B cell (primary cell): ENCODE data around the gene IGSF22. TPM values are rescaled to one million over a fixed set of nuclear protein-coding genes. Genes with fewer than 3 reads are reported as not detected.
"Not testable (repeated sequence)": the region's sequence is repeated elsewhere in the genome, so short reads cannot be mapped to it uniquely, and the experiment has no call there.

Experiments used
- ATAC-seq: fragments of 200-7000 bp; cut with Tn5 transposase; one replicate; pipeline ENCODE4 v1.10.0; 2021; ENCODE audit warnings: low read depth, mild to moderate bottlenecking, moderate number of reproducible peaks, moderate library complexity
- CTCF ChIA-PET: fragments of 350-600 bp; sonication (Branson Sonifier 250); formaldehyde crosslinking; loops from one replicate; lab custom pipeline; 2021; ENCODE audit warnings: antibody characterized with exemption, inconsistent platforms; lab: Charles Lee
- POLR2A ChIA-PET: fragments of 350-600 bp; sonication (Branson Sonifier 250); formaldehyde crosslinking; loops from one replicate; lab custom pipeline; 2021; ENCODE audit warnings: antibody characterized with exemption; lab: Charles Lee
- DNase-seq: peaks from one replicate; pipeline ENCODE4 v3.0.0; 2013
- H2AFZ ChIP-seq: 2 replicates; pipeline ENCODE4 v1.6.1; 2012; ENCODE audit warnings: mild to moderate bottlenecking, low read depth, low read length; ENCODE audit not compliant: insufficient read depth, poor library complexity, severe bottlenecking
- H3K27ac ChIP-seq, 2 donors: 1 replicate in 1 of 2; 2 replicates in 1 of 2; pipeline ENCODE4 v1.5.1; 2012 to 2013; ENCODE audit warnings: low read length in 2 of 2, mild to moderate bottlenecking in 2 of 2, moderate library complexity in 1 of 2
- H3K27me3 ChIP-seq, 4 experiments: fragments of 200-600 bp in 1 of 4; sonication (generic) in 1 of 4; replicated peaks in 1 of 4; 1 replicate in 2 of 4; 2 replicates in 2 of 4; pipeline versions ENCODE4 v1.6.1 to v1.7.0; 2013 to 2016; ENCODE audit warnings: low read length in 3 of 4, mild to moderate bottlenecking in 2 of 4, mixed read lengths in 1 of 4, moderate library complexity in 1 of 4; ENCODE audit not compliant: insufficient read depth in 4 of 4, control insufficient read depth in 3 of 4; ENCODE audit errors: control extremely low read depth in 1 of 4
- H3K36me3 ChIP-seq, 2 experiments: replicated peaks in 1 of 2; 1 replicate in 1 of 2; 2 replicates in 1 of 2; pipeline versions ENCODE4 v1.6.1 to v1.7.1; 2013; ENCODE audit warnings: low read length in 1 of 2; ENCODE audit not compliant: insufficient read depth in 2 of 2, control insufficient read depth in 1 of 2; ENCODE audit errors: control extremely low read depth in 1 of 2, extremely low read depth in 1 of 2
- H3K4me1 ChIP-seq, 2 donors: fragments of 200-600 bp in 1 of 2; sonication (generic) in 1 of 2; 1 replicate in 1 of 2; 2 replicates in 1 of 2; pipeline versions ENCODE4 v1.5.1 to v1.6.1; 2013 to 2017; ENCODE audit warnings: low read length in 2 of 2; ENCODE audit not compliant: control insufficient read depth in 2 of 2, insufficient read depth in 2 of 2
- H3K4me2 ChIP-seq: replicated peaks from 2 replicates; pipeline ENCODE3; 2012; ENCODE audit warnings: mild to moderate bottlenecking, low read depth, low read length; ENCODE audit not compliant: poor library complexity, severe bottlenecking
- H3K4me3 ChIP-seq, 5 experiments: fragments of 200-600 bp in 1 of 5; sonication (generic) in 1 of 5; 1 replicate in 3 of 5; 2 replicates in 2 of 5; pipeline versions ENCODE4 v1.5.1 to v1.7.0; 2011 to 2016; ENCODE audit warnings: low read length in 4 of 5, mild to moderate bottlenecking in 4 of 5, low read depth in 2 of 5, control low read depth in 1 of 5, moderate library complexity in 1 of 5; ENCODE audit not compliant: insufficient read depth in 1 of 5; ENCODE audit errors: control extremely low read depth in 1 of 5, extremely low read depth in 1 of 5
- H3K79me2 ChIP-seq: fragments of 200-600 bp; sonication (generic); one replicate; pipeline ENCODE4 v1.6.0; 2016; ENCODE audit warnings: low read length; ENCODE audit not compliant: control insufficient read depth, insufficient read depth
- H3K9ac ChIP-seq: fragments of 200-600 bp; sonication (generic); 2 replicates; pipeline ENCODE4 v1.6.1; 2017; ENCODE audit warnings: mild to moderate bottlenecking, low read length, moderate library complexity
- H3K9me3 ChIP-seq, 3 donors: one replicate each; pipeline versions ENCODE4 v1.6.1 to v1.7.1; 2013; ENCODE audit warnings: low read length in 2 of 3; ENCODE audit not compliant: control insufficient read depth in 2 of 3, insufficient read depth in 1 of 3; ENCODE audit errors: control extremely low read depth in 1 of 3
- H4K20me1 ChIP-seq: 2 replicates; pipeline ENCODE4 v1.6.0; 2012; ENCODE audit warnings: mild to moderate bottlenecking, low read length; ENCODE audit not compliant: insufficient read depth, control insufficient read depth, poor library complexity, severe bottlenecking
- H3K27ac Mint-ChIP-seq: one replicate; pipeline ENCODE4 v1.8.0; 2021; ENCODE audit warnings: mixed read lengths
- H3K27me3 Mint-ChIP-seq: one replicate; pipeline ENCODE4 v1.8.0; 2021; ENCODE audit warnings: mixed read lengths
- H3K4me1 Mint-ChIP-seq: one replicate; pipeline ENCODE4 v1.8.0; 2021; ENCODE audit warnings: mixed read lengths
- H3K4me3 Mint-ChIP-seq: one replicate; pipeline ENCODE4 v1.8.0; 2021; ENCODE audit warnings: mixed read lengths
- H3K9me3 Mint-ChIP-seq: one replicate; pipeline ENCODE4 v1.8.0; 2022; ENCODE audit warnings: mixed read lengths; ENCODE audit not compliant: insufficient read depth
- EZH2 ChIP-seq: IDR thresholded peaks from 2 replicates; pipeline ENCODE4 v1.6.1; 2012; ENCODE audit warnings: borderline replicate concordance, low read depth, mild to moderate bottlenecking, moderate library complexity, low read length; ENCODE audit not compliant: insufficient read depth, poor library complexity, severe bottlenecking
- WGBS: methylation state at CpG from one replicate; pipeline ENCODE4 v1.1.5; 2013; ENCODE audit warnings: missing lambda C conversion rate; ENCODE audit not compliant: insufficient coverage; 5-methylcytosine and 5-hydroxymethylcytosine counted together
- intact Hi-C: fragments of 100-400 bp; cut with micrococcal nuclease; formaldehyde crosslinking; loops from one replicate; pipeline ENCODE4 v1.10.0; 2022
- polyA plus RNA-seq: library from polyadenylated mRNA; depleted of rRNA; stranded (reverse); fragments of >200 nt; gene quantifications from 2 replicates; pipeline ENCODE4 v1.2.3, GENCODE V29; 2012
- total RNA-seq, 2 donors: library from RNA; stranded (reverse); fragments of 120-200 nt in 1 of 2; gene quantifications; 1 replicate in 1 of 2; 2 replicates in 1 of 2; pipeline versions ENCODE4 v1.2.3 to v1.2.4, GENCODE V29; 2013 to 2022
- TF ChIP-seq, protein P1 (sequence below): fragments of 200-600 bp; IDR thresholded peaks from one replicate; pipeline ENCODE4 v1.8.0; 2022; ENCODE audit warnings: antibody characterized with exemption, mild to moderate bottlenecking

Gene IGSF22
- total and polyA plus RNA-seq, 2 donors (not counting 1 experiment from before 2014, with no cell fraction given), result 0.91 to 2.6 TPM

DNA sequence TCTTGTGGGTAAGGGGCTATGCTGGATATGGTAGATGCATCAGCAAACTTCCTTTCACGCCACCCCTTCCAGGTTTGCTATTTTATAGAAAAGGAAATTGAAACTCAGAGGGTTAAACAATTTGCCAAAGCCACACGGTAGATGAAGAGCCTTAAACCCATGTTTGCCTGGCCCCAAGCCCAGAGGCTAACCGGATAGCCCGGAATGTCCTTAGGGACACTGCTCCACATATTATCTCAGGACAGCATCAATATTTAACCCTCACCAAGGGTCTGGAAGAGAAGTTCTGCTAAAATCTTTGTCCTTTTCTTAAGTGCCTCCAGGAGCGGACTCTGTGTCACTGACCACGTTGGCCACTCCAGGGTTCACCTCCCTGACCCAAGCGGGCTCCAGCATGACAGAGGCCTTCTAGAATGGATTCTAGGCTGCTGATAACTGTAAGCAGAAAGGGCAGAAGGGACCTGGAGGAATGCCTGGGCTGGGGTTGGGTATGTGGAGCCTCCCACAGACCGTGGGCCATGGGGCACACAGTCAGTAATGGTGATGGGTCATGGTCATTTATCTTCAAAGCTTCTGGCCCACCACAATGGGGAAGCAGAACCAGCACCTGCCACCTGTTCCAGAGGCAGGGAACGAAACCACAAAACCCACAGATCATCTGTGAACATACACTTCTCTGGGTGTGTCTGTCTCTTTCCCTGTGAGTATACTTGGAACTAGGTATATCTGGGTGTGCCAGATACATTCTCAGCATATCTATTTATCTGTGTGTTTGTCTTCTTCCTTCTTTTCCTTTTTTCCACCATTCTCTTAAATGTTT lies 32.8 kb downstream of the IGSF22 start:
- Mint-ChIP-seq H3K27ac (no peak overlapping the region), H3K27me3 (peaks cover 4% of the 10 kb centered on the region), H3K4me3 (no peak overlapping the region), H3K4me1 (peaks cover 3% of the 10 kb centered on the region), H3K9me3 (no peaks in the 10 kb centered on the region)
- no peak overlapping the region for H3K4me3 ChIP-seq
- ChIA-PET CTCF (no interaction called here), POLR2A (no interaction called here)
- H3K9ac ChIP-seq, result no peak overlapping the region
- H3K79me2 ChIP-seq, result no peaks in the 10 kb centered on the region
- intact Hi-C loops, result no loop called here
- no peak for TF ChIP-seq EZH2
- TF ChIP-seq, protein P1, sequence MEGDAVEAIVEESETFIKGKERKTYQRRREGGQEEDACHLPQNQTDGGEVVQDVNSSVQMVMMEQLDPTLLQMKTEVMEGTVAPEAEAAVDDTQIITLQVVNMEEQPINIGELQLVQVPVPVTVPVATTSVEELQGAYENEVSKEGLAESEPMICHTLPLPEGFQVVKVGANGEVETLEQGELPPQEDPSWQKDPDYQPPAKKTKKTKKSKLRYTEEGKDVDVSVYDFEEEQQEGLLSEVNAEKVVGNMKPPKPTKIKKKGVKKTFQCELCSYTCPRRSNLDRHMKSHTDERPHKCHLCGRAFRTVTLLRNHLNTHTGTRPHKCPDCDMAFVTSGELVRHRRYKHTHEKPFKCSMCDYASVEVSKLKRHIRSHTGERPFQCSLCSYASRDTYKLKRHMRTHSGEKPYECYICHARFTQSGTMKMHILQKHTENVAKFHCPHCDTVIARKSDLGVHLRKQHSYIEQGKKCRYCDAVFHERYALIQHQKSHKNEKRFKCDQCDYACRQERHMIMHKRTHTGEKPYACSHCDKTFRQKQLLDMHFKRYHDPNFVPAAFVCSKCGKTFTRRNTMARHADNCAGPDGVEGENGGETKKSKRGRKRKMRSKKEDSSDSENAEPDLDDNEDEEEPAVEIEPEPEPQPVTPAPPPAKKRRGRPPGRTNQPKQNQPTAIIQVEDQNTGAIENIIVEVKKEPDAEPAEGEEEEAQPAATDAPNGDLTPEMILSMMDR, result no peak
- ATAC-seq, result no peak
- no peaks in the 10 kb centered on the region for H3K36me3 ChIP-seq
- WGBS, result 71% methylated on average over 5 of the region's 9 CpGs
- H3K27ac ChIP-seq, result no peak overlapping the region
- H3K9me3 ChIP-seq, result no peaks in the 10 kb centered on the region
- no peaks in the 10 kb centered on the region for H4K20me1 ChIP-seq
- peaks cover 2 to 3% of the 10 kb centered on the region in 2 donors for H3K4me1 ChIP-seq
- H2AFZ ChIP-seq, result no peak overlapping the region
- H3K4me2 ChIP-seq, result no peak overlapping the region
- peaks cover 0 to 2% (median 0%) of the 10 kb centered on the region in 4 experiments for H3K27me3 ChIP-seq
- DNase-seq, result no peak

GRCh38 chr11:18691467-18692140 lies 34.4 kb downstream of the IGSF22 start:
- H3K79me2 ChIP-seq, H3K27me3 Mint-ChIP-seq, POLR2A ChIA-PET, H3K4me1 Mint-ChIP-seq, H3K27ac Mint-ChIP-seq, H3K9ac ChIP-seq, H3K4me2 ChIP-seq, CTCF ChIA-PET, H3K27me3 ChIP-seq, H2AFZ ChIP-seq, H4K20me1 ChIP-seq, H3K36me3 ChIP-seq, DNase-seq, H3K9me3 ChIP-seq, H3K4me1 ChIP-seq, H3K27ac ChIP-seq, intact Hi-C loops, H3K9me3 Mint-ChIP-seq, H3K4me3 ChIP-seq, ATAC-seq, H3K4me3 Mint-ChIP-seq: not testable (repeated sequence)
- no CpG with 5 or more reads among the region's 4 CpGs for WGBS
